Astrocyte (in vitro differentiated cells and primary cell): ENCODE results near the gene CAMK1D.

Experiments used
- EZH2 ChIP-seq: IDR thresholded peaks from 2 replicates; pipeline ENCODE4 v1.6.1; 2012; ENCODE audit warnings: mild to moderate bottlenecking, low read length, inconsistent platforms; ENCODE audit not compliant: insufficient read depth
- TF ChIP-seq, protein P1 (sequence below): IDR thresholded peaks from 2 replicates; pipeline ENCODE4 v1.5.1; 2011; ENCODE audit warnings: low read depth, mild to moderate bottlenecking, inconsistent platforms, low read length, moderate library complexity; ENCODE audit not compliant: insufficient read depth

DNA sequence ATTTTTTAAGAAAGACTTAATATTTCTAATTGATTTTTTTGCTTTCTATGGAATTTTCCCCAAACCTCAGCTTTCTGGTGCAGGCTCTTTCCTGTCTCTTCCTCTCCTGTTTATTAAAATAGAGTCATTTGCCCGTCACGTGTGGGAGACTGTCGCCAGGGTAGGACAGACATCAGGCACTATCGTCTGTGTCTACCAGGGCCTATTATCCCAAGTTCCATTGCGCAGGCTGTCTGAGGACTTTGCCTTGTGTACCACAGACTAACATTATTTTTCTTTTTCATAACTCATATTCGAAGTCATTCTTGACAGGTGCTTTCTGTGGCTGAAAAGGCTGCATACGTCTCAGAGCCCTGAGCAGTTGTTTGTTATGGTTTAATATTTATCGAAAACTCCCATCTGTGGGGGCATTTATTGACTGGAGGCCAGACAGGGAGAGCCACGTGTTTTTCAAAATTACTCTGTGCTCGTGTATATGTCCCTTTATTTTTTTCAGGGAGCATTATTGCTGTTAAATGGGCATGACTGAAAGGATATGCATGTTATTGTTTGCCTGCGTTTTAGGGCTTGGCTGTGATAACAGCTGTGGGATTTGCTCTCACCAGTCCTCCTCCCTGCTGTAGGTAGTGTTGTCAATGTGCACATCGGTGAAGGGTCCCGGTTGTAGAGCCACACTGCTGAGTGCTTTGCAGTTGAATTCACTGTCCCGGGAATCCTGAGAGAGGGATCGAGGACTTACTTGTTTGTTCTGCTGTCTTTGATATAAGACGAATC lies 89.8 kb downstream of the CAMK1D start:
- TF ChIP-seq, protein P1, sequence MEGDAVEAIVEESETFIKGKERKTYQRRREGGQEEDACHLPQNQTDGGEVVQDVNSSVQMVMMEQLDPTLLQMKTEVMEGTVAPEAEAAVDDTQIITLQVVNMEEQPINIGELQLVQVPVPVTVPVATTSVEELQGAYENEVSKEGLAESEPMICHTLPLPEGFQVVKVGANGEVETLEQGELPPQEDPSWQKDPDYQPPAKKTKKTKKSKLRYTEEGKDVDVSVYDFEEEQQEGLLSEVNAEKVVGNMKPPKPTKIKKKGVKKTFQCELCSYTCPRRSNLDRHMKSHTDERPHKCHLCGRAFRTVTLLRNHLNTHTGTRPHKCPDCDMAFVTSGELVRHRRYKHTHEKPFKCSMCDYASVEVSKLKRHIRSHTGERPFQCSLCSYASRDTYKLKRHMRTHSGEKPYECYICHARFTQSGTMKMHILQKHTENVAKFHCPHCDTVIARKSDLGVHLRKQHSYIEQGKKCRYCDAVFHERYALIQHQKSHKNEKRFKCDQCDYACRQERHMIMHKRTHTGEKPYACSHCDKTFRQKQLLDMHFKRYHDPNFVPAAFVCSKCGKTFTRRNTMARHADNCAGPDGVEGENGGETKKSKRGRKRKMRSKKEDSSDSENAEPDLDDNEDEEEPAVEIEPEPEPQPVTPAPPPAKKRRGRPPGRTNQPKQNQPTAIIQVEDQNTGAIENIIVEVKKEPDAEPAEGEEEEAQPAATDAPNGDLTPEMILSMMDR = no peak
- TF ChIP-seq EZH2 = no peak
